22Rv1 (cell line): ENCODE measurements around the gene ANKRD33B.

Source experiments
- ZFX ChIP-seq: fragments of 450-650 bp; IDR thresholded peaks from 2 replicates; pipeline ENCODE4 v1.6.1; 2017; ENCODE audit warnings: antibody characterized with exemption, borderline replicate concordance
- TF ChIP-seq, protein P1 (sequence below): fragments of 450-650 bp; IDR thresholded peaks from 2 replicates; pipeline ENCODE4 v1.5.1; 2017; ENCODE audit warnings: mild to moderate bottlenecking

DNA sequence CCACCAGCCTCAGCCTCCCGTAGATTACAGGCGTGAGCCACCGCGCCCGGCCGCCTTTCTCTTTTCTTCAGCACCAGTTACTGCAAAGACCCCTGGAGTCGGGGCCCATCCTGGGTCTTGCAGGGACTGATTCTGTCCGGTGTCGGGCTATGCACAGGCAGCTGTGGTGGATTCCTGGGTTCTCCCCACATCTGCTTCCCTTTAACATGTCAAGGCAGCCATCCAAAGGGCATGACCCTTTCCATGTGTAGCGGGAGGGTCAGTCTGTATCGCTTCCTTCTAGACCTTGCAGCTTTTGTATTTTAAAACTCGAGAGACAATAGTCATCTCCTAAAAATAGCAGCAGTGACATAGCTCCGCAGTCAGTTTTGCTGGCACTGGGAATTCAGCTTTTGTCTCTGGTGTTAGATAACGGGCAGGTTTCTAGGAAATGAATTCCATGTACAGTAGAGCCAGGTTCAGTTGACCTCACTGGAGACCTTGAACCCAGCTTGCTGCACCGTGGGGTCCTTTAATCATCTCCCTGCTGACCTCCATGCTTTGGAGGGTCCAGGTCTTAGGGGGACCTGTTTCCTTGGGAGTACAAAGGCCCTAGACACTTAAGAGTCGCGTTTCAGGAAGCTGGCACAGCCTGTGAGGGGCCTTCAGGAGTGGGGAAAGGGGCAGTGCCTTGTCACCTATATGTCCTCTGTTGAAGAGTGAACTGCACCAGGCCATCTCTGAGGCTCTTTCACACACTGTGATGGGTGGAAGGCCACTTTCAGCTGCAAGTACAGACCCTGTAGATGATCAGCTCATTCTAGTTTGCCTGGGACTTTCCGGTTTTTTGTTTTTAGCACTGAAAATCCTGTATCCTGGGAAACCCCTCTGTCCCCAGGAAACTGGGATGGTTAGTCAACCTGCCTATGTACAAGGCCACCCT lies 13.8 kb downstream of the ANKRD33B start:
- TF ChIP-seq, protein P1, sequence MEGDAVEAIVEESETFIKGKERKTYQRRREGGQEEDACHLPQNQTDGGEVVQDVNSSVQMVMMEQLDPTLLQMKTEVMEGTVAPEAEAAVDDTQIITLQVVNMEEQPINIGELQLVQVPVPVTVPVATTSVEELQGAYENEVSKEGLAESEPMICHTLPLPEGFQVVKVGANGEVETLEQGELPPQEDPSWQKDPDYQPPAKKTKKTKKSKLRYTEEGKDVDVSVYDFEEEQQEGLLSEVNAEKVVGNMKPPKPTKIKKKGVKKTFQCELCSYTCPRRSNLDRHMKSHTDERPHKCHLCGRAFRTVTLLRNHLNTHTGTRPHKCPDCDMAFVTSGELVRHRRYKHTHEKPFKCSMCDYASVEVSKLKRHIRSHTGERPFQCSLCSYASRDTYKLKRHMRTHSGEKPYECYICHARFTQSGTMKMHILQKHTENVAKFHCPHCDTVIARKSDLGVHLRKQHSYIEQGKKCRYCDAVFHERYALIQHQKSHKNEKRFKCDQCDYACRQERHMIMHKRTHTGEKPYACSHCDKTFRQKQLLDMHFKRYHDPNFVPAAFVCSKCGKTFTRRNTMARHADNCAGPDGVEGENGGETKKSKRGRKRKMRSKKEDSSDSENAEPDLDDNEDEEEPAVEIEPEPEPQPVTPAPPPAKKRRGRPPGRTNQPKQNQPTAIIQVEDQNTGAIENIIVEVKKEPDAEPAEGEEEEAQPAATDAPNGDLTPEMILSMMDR: no peak
- TF ChIP-seq ZFX: no peak
